ENCODE results near the gene CTBP2.

Gene CTBP2

GRCh38 chr10:125021686-125022344 lies 138.5 kb downstream of the CTBP2 start:
- peak; percentile 19 for DNase-seq

- DNase-seq: no peak
Measured at GRCh38 chr10:125020871-125021270, 139.5 kb downstream of the CTBP2 start.

GRCh38 chr10:125020386-125020785 lies 140.0 kb downstream of the CTBP2 start:
- DNase-seq: no peak

GRCh38 chr10:125018576-125019143 lies 141.7 kb downstream of the CTBP2 start:
- no peak for DNase-seq

- peak; percentile 29 for DNase-seq
Measured at GRCh38 chr10:125017547-125018298, 142.6 kb downstream of the CTBP2 start.

GRCh38 chr10:125016611-125017202 lies 143.7 kb downstream of the CTBP2 start:
- DNase-seq: no peak

GRCh38 chr10:125016123-125016522 lies 144.2 kb downstream of the CTBP2 start:
- DNase-seq: no peak

GRCh38 chr10:125015356-125015944 lies 144.9 kb downstream of the CTBP2 start:
- DNase-seq: no peak

GRCh38 chr10:125014836-125015355 lies 145.5 kb downstream of the CTBP2 start:
- no peak for DNase-seq

- DNase-seq: no peak
Measured at GRCh38 chr10:125014086-125014830, 146.1 kb downstream of the CTBP2 start.

- no peak for DNase-seq
Measured at GRCh38 chr10:125013529-125013872, 146.9 kb downstream of the CTBP2 start.

GRCh38 chr10:125012851-125013528 lies 147.4 kb downstream of the CTBP2 start:
- no peak for DNase-seq

- peak; percentile 76 for DNase-seq
Measured at GRCh38 chr10:125011926-125012705, 148.2 kb downstream of the CTBP2 start.

GRCh38 chr10:125011171-125011925 lies 149.0 kb downstream of the CTBP2 start:
- DNase-seq: no peak

- DNase-seq: no peak
Measured at GRCh38 chr10:125010362-125010761, 150.0 kb downstream of the CTBP2 start.

- no peak for DNase-seq
Measured at GRCh38 chr10:125009661-125010161, 150.7 kb downstream of the CTBP2 start.

GRCh38 chr10:125008689-125009638 lies 151.4 kb downstream of the CTBP2 start:
- no peak for DNase-seq

- no peak for DNase-seq
Measured at GRCh38 chr10:125007436-125007835, 152.9 kb downstream of the CTBP2 start.
